Measurements from ENCODE around the gene IQCB1. TPM values are rescaled to one million over a fixed set of nuclear protein-coding genes. Genes with fewer than 3 reads are reported as not detected.

Gene IQCB1
- total RNA-seq, 4 donors from 2014 or later = 15.7 to 30.0 (median 21.8) TPM

- Histone ChIP-seq H3K27ac (no peak overlapping the region), H3K4me1 (no peaks in the 10 kb centered on the region), H3K4me3 (no peak overlapping the region), H3K9me3 (no peaks in the 10 kb centered on the region), H3K36me3 (peaks cover 0 to 97% (median 17%) of the 10 kb centered on the region in 3 donors), H3K27me3 (no peaks in the 10 kb centered on the region)
- DNase-seq (ENCODE audit: low spot score in 2 of 2) = no peak
- WGBS, 2 donors = 91 to 95% methylated on average over 1 of the region's 1 CpG
- TF ChIP-seq POLR2A (IDR thresholded peaks at IDR 0.05) (no peak), EP300 (IDR thresholded peaks at IDR 0.05) (no peak), CTCF (IDR thresholded peaks at IDR 0.05) (no peak)
Measured at GRCh38 chr3:121724130-121724529, 110.7 kb downstream of the IQCB1 start.

- Histone ChIP-seq H3K4me1 (no peaks in the 10 kb centered on the region), H3K27ac (no peak overlapping the region), H3K4me3 (no peak overlapping the region), H3K9me3 (no peaks in the 10 kb centered on the region), H3K27me3 (no peaks in the 10 kb centered on the region), H3K36me3 (peaks cover 0 to 95% (median 17%) of the 10 kb centered on the region in 3 donors)
- TF ChIP-seq POLR2A (IDR thresholded peaks at IDR 0.05) (no peak), EP300 (IDR thresholded peaks at IDR 0.05) (no peak), CTCF (IDR thresholded peaks at IDR 0.05) (no peak)
- 80 to 85% methylated on average over 1 of the region's 1 CpG for WGBS, 2 donors
- no peak for DNase-seq (ENCODE audit: low spot score in 2 of 2)
Measured at GRCh38 chr3:121723485-121723884, 111.4 kb downstream of the IQCB1 start.

GRCh38 chr3:121722411-121722810 is 112.4 kb downstream of the IQCB1 start:
- WGBS, 2 donors = 94% methylated on average over 1 of the region's 1 CpG
- no peak for DNase-seq (ENCODE audit: low spot score in 2 of 2)
- H3K9me3 ChIP-seq = no peaks in the 10 kb centered on the region
- H3K27ac ChIP-seq = no peak overlapping the region
- no peak for TF ChIP-seq EP300 (IDR thresholded peaks at IDR 0.05)
- TF ChIP-seq CTCF (IDR thresholded peaks at IDR 0.05) = no peak
- TF ChIP-seq POLR2A (IDR thresholded peaks at IDR 0.05) = no peak
- H3K4me1 ChIP-seq = no peaks in the 10 kb centered on the region
- H3K4me3 ChIP-seq = no peak overlapping the region
- H3K27me3 ChIP-seq = no peaks in the 10 kb centered on the region
- H3K36me3 ChIP-seq = peaks cover 0 to 95% (median 25%) of the 10 kb centered on the region in 3 donors

GRCh38 chr3:121720163-121720562 is 114.7 kb downstream of the IQCB1 start:
- DNase-seq (ENCODE audit: low spot score in 2 of 2) = no peak
- H3K4me3 ChIP-seq = no peak overlapping the region
- H3K27me3 ChIP-seq = no peaks in the 10 kb centered on the region
- no peaks in the 10 kb centered on the region for H3K4me1 ChIP-seq
- TF ChIP-seq EP300 (IDR thresholded peaks at IDR 0.05) (no peak), CTCF (IDR thresholded peaks at IDR 0.05) (no peak)
- peaks cover 0 to 98% (median 24%) of the 10 kb centered on the region in 3 donors for H3K36me3 ChIP-seq
- no peak overlapping the region for H3K27ac ChIP-seq
- no peaks in the 10 kb centered on the region for H3K9me3 ChIP-seq

Other genes starting within 250 kb of the IQCB1 start
- gene FBXO40, start 241.7 kb downstream of the IQCB1 start, total RNA-seq = not detected
- gene HCLS1, start 174.2 kb downstream of the IQCB1 start, total RNA-seq = 10 to 100 TPM; 64.7 to 99.3 (median 83.0) TPM
- 10 to 100 TPM; 54.0 to 70.6 (median 60.1) TPM for gene GOLGB1, start 85.3 kb downstream of the IQCB1 start, total RNA-seq
- gene EAF2, start 149 bp upstream of the IQCB1 start, total RNA-seq = 1 to 10 TPM in 3 of 4 donors, under 1 TPM in 1; 0.98 to 9.4 (median 7.1) TPM
- 10 to 100 TPM in 1 of 4 donors, 1 to 10 TPM in 2, under 1 TPM in 1; 0.59 to 13.2 (median 4.1) TPM for gene SLC15A2, start 59.3 kb upstream of the IQCB1 start, total RNA-seq
- gene ILDR1, start 187.2 kb upstream of the IQCB1 start, total RNA-seq = not detected
- gene CD86, start 220.3 kb upstream of the IQCB1 start, total RNA-seq = 10 to 100 TPM in 2 of 4 donors, 1 to 10 TPM in 2; 5.7 to 10.9 (median 8.4) TPM